Right cardiac atrium (tissue), 5 donors: Measurements from ENCODE around the gene PML. TPM values are rescaled to one million over a fixed set of nuclear protein-coding genes. Genes with fewer than 3 reads are reported as not detected.

Experiments
- ATAC-seq, 2 donors: fragments of 200-7000 bp; cut with Tn5 transposase; one replicate each; pipeline versions ENCODE4 v1.8.0 to v1.9.1; 2020; ENCODE audit warnings: moderate library complexity in 2 of 2, mild to moderate bottlenecking in 1 of 2
- DNase-seq, 3 donors: peaks; one replicate each; pipeline ENCODE4 v3.0.0-alpha.2; 2020
- H3K27ac ChIP-seq: one replicate; pipeline ENCODE4 v1.5.1; 2013; ENCODE audit warnings: mild to moderate bottlenecking, low read length, control low read depth, moderate library complexity
- H3K27me3 ChIP-seq: one replicate; pipeline ENCODE4 v1.6.1; 2013; ENCODE audit not compliant: control insufficient read depth, insufficient read depth
- H3K4me1 ChIP-seq: one replicate; pipeline ENCODE4 v1.6.1; 2013; ENCODE audit warnings: low read length; ENCODE audit not compliant: control insufficient read depth, insufficient read depth
- H3K4me3 ChIP-seq: one replicate; pipeline ENCODE4 v1.5.1; 2013; ENCODE audit warnings: low read length, control low read depth
- H3K9me3 ChIP-seq: one replicate; pipeline ENCODE4 v1.6.1; 2013; ENCODE audit warnings: low read length; ENCODE audit not compliant: control insufficient read depth
- WGBS: extraction: QIAGEN DNeasy Blood & Tissue Kit; methylation state at CpG from one replicate; pipeline ENCODE4 v1.1.7; 2013; 5-methylcytosine and 5-hydroxymethylcytosine counted together
- intact Hi-C, 4 donors: fragments of 100-400 bp; cut with DNase I; formaldehyde crosslinking; loops; one replicate each; pipeline versions ENCODE4 v1.11.0 to v1.14.0; 2022 to 2023
- polyA plus RNA-seq: library from polyadenylated mRNA; stranded (reverse); fragments of 200-250 nt; gene quantifications from one replicate; pipeline ENCODE4 v1.2.3, GENCODE V29; 2013
- total RNA-seq, 4 donors: library from RNA; stranded (reverse); fragmentation: NEBNext Ultra II Directional; extraction: Animal tissue kit (Norgen Biotek cat#: 25700); gene quantifications; one replicate each; pipeline ENCODE4 v1.2.1, GENCODE V29; 2021
- donor health status: healthy with polysubstance abuse.
- donor health status: DM: no; HTN: yes; CAD: no.
- donor health status: DM: no; HTN: no; CAD: no.
- donor health status: DM: no; HTN: yes; CAD: no; lungs with severe emphysema.
- donor health status: DM: yes; HTN: yes; CAD: no.

Gene PML
- total and polyA plus RNA-seq, 5 donors: 18.1 to 35.4 (median 24.0) TPM

DNA sequence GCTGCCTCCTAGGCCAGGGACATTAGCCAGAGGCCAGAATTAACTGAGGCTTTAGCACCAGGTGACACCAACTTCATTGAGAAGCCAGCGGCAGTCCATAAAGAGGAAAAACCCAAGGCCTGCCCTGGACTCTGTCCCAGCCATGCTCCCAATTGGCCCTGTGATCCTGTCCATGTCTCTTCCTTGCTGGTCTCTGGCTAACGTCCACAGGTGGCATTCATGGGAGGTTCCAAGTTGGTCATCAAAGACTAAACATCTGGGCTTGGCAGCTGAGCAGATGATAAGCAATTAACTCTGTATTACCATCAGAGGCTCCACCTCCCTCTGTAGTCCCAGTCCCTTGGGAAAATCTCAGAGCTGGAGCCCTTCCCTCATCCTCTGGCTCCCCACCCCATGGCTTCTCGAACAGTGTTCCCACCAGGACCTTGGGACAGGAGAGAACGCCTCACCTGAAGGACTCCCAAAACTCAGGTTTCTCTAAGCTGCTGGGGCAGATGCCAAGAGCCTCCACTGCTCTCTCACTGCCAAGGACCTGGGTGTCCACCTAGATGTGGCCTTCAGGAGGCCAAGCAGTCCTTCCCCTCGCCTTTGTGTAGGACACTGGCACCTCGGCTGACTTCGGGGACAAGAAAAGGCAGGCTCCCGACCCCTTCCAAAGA, 47.4 kb downstream of the PML start:
- peaks cover 13% of the 10 kb centered on the region for H3K4me1 ChIP-seq
- ATAC-seq (no peak), DNase-seq (peak in 1 of 3 donors; percentile 39)
- H3K4me3 ChIP-seq: no peak overlapping the region
- H3K9me3 ChIP-seq: no peaks in the 10 kb centered on the region
- intact Hi-C loops: loop anchor here in 2 of 4 donors (5.0 kb wide), 2 partner anchors 50 to 70 kb away; partner anchors contain the start of genes PML (in 1 of the 2) and STOML1 (in 1 of the 2)
- WGBS: 91% methylated on average over 8 of the region's 8 CpGs
- H3K27ac ChIP-seq: no peak overlapping the region
- no peaks in the 10 kb centered on the region for H3K27me3 ChIP-seq

DNA sequence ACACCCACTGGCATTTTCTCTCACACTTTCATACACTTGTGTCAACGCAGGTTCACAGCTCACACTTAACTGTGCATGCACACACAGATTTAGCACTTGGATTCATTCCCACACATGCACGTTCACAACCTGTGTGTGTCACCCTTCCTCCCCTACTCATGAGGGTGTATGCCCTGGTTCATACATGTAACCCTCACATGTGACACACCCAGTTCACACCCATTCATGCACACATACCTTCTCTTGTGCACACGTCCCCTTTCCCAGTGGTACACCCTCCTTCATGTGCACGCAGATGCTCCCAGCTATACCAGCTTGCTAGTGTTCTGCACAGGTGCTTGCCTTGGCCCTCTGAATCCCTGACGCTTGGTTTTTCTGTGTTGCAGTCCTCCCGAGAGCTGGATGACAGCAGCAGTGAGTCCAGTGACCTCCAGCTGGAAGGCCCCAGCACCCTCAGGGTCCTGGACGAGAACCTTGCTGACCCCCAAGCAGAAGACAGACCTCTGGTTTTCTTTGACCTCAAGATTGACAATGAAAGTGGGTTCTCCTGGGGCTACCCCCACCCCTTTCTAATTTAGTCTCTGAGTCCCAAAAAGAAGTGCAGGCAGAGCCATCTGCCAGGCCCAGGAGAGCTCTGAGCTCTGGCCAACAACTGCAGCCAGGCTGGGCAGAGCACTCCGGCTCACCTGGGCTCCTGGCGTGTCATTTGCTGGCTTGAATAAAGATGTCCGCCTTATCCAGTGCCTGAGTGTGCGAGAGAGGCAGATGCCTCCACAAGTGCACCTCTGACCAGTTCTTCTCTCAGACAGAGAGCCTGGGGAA, 48.3 kb downstream of the PML start:
- Histone ChIP-seq H3K27ac (peak overlapping the region; percentile 18), H3K27me3 (no peaks in the 10 kb centered on the region), H3K4me1 (peaks cover 13% of the 10 kb centered on the region), H3K9me3 (no peaks in the 10 kb centered on the region), H3K4me3 (no peak overlapping the region)
- DNase-seq: peak in 1 of 3 donors; percentile 31
- WGBS: 91% methylated on average over 11 of the region's 11 CpGs
- intact Hi-C loops: loop anchor here in 2 of 4 donors (5.0 kb wide), 2 partner anchors 51 to 71 kb away; partner anchors contain the start of genes PML (in 1 of the 2) and STOML1 (in 1 of the 2)
- ATAC-seq: no peak

DNA sequence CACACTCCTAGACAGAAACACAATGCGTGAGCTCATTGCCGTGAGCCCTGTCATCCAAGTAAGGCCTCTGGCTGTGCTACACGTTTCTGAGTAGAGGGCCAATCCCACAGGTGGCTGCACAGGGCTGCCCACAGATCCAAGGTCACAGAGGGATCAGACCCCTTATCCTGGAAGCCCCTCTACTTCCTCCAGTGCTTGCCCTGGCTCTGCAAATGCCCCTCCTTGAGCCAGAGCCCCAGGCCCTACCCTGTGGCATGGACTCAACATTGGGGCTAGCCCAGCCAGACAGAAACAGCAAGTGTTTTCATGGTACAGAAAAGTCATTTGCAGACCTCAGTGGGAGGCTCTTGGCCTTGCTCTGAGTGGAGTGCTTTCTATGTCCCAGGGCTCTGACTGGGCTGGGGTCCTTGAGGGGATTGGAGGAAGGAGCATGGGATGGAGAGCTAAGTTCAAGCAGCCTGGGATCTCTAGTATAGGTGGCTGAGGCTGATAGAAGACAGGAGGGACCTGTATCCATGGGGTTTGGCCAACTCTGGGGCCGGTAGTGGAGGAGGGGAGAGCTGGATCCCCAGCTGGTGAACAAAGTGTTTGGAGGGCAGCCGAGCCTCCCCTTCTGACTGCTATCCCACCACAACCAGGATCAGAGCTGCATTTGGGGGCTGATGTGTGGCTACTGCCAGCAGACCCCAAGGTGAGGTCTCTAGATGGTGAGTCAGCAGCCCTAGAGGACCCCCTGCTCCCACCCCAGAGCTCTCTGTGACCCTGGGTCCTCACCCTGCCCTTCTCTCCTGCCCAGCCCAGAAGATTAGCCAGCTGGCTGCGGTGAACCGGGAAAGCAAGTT, 49.1 kb downstream of the PML start:
- peak overlapping the region; percentile 50 for H3K27ac ChIP-seq
- intact Hi-C loops: loop anchor here in 2 of 4 donors (5.0 kb wide), 2 partner anchors 51 to 71 kb away; partner anchors contain the start of genes PML (in 1 of the 2) and STOML1 (in 1 of the 2)

DNA sequence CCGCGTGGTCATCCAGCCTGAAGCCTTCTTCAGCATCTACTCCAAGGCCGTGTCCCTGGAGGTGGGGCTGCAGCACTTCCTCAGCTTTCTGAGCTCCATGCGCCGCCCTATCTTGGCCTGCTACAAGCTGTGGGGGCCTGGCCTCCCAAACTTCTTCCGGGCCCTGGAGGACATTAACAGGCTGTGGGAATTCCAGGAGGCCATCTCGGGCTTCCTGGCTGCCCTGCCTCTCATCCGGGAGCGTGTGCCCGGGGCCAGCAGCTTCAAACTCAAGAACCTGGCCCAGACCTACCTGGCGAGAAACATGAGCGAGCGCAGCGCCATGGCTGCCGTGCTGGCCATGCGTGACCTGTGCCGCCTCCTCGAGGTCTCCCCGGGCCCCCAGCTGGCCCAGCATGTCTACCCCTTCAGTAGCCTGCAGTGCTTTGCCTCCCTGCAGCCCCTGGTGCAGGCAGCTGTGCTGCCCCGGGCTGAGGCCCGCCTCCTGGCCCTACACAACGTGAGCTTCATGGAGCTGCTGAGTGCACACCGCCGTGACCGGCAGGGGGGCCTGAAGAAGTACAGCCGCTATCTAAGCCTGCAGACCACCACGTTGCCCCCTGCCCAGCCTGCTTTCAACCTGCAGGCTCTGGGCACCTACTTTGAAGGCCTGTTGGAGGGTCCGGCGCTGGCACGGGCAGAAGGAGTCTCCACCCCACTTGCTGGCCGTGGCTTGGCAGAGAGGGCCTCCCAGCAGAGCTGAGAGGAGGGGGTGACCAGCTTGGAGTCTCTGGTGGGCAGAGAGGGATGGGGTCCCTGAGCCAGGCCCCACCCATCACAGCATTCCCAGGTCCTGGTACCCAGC, 50.0 kb downstream of the PML start:
- Histone ChIP-seq H3K4me1 (peaks cover 11% of the 10 kb centered on the region), H3K27ac (peak overlapping the region; percentile 50), H3K9me3 (no peaks in the 10 kb centered on the region), H3K27me3 (no peaks in the 10 kb centered on the region), H3K4me3 (no peak overlapping the region)
- WGBS: 74% methylated on average over 31 of the region's 31 CpGs
- DNase-seq: peak; percentile 73 to 88 (median 86)
- peak; percentile 38 to 56 for ATAC-seq
- intact Hi-C loops: loop anchor here in 2 of 4 donors (5.0 kb wide), 2 partner anchors 52 to 72 kb away; partner anchors contain the start of genes PML (in 1 of the 2) and STOML1 (in 1 of the 2)

More for the DNA sequence above, 49.1 kb downstream of the PML start:
- DNase-seq (peak in 1 of 3 donors; percentile 36), ATAC-seq (no peak)
- Histone ChIP-seq H3K9me3 (no peaks in the 10 kb centered on the region), H3K4me1 (peaks cover 17% of the 10 kb centered on the region), H3K4me3 (no peak overlapping the region), H3K27me3 (no peaks in the 10 kb centered on the region)
- 62% methylated on average over 7 of the region's 7 CpGs for WGBS

DNA sequence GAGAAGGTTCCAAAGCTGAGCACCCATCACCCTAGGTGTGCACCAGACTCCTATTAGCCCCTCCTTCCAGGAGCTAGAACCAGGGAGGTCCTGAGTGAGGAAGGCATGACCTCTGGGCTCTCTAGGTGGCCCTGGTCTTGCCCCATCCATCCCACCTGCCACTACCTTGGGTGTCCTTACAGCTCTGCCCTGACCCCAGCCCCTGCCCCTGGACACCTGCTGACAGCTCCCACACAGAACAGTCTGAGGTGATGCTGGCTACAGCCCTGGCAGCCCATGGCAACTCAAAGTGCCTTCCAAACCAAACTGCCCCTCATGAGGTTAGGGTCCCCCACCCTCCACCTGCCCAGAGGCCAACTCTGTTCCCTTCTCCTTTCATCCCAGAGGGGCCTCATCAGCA, 50.7 kb downstream of the PML start:
- intact Hi-C loops: no loop called here

DNA sequence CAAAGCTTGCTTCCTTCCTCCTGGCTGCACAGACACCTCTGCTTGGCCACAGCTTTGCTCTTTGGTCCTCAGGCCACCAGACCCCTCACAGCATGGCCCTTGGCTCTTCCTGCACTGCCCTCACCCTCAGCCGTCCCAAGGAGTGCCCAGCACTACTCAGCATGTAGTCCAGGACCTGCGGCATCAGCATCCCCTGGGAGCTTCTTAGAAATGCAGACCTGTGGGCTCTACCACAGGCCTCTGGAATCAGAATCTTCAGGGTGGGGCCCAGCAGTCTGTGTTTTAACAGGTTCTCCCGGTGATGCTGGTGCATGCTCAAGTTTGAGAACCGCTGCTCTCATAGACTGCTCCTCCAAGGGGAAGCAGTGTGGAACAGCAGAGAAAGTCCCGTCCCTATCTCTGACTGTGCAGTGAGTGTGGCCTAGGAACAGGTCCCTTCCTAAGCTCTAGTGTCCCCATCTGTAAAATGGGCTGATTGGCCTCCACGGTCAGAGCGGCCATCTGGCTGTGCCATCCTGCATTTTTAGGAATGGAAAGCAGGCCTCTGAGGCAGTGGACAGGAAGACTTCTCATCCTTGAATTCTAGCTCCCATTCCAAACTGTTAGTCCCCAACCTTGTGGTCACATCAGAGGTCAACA, 51.2 kb downstream of the PML start:
- no peak overlapping the region for H3K4me3 ChIP-seq
- intact Hi-C loops: no loop called here
- H3K9me3 ChIP-seq: no peaks in the 10 kb centered on the region
- H3K4me1 ChIP-seq: peaks cover 6% of the 10 kb centered on the region
- H3K27ac ChIP-seq: no peak overlapping the region
- DNase-seq: no peak
- no peaks in the 10 kb centered on the region for H3K27me3 ChIP-seq
- 80% methylated on average over 7 of the region's 7 CpGs for WGBS
- no peak for ATAC-seq

More for the DNA sequence above, 50.7 kb downstream of the PML start:
- no peak overlapping the region for H3K27ac ChIP-seq
- DNase-seq (peak in 1 of 3 donors; percentile 39), ATAC-seq (no peak)
- no peaks in the 10 kb centered on the region for H3K27me3 ChIP-seq
- peaks cover 8% of the 10 kb centered on the region for H3K4me1 ChIP-seq
- no peaks in the 10 kb centered on the region for H3K9me3 ChIP-seq
- no peak overlapping the region for H3K4me3 ChIP-seq

DNA sequence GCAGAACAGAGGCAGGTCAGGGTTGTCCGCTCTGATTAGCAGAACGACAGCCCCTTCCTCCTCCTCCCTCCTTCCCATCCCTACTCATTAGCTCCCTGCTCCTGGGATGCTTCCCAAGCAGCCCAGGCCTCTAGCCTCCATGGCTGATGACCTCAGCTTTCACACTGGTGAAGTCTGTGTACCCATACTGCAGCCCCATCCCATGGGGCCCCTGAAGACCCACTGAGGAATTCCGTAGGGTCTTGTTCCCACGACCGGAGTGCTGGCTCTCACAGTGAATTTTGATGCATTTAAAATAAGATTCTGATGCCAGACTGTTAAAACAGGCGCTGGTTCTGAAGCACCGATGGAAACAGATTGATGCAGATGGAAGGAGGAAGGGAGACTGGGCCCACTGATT, 51.8 kb downstream of the PML start:
- no peak overlapping the region for H3K27ac ChIP-seq
- H3K4me3 ChIP-seq: no peak overlapping the region
- no peaks in the 10 kb centered on the region for H3K9me3 ChIP-seq
- 68% methylated on average over 7 of the region's 7 CpGs for WGBS
- peaks cover 6% of the 10 kb centered on the region for H3K4me1 ChIP-seq
- no peaks in the 10 kb centered on the region for H3K27me3 ChIP-seq
- peak in 1 of 3 donors; percentile 28 for DNase-seq
- no peak for ATAC-seq
- intact Hi-C loops: no loop called here

DNA sequence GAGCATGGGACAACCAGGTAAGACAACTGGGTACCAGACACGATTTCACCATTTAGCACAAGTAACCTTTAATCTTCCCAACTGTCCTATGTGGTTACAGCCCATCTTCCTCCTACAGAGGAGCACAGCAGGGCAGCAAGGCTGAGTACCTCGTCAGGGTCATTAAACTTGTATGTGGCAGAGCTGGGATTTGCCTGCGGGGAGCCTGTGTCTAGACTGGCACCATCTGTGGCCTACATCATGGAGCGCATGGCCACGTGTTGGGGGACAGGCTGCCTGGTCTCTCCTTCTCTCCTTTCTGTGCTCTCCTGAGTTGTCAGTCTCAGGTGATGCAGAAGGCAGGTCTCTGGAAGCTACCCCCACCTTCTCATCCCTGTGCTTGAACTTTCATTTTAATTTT, 55.6 kb downstream of the PML start:
- Histone ChIP-seq H3K9me3 (no peaks in the 10 kb centered on the region), H3K4me3 (no peak overlapping the region), H3K27ac (no peak overlapping the region), H3K4me1 (peaks cover 4% of the 10 kb centered on the region), H3K27me3 (no peaks in the 10 kb centered on the region)
- WGBS: 91% methylated on average over 5 of the region's 5 CpGs
- intact Hi-C loops: loop anchor here in 2 of 4 donors (5.0 to 10.0 kb wide), 3 partner anchors 75 to 275 kb away; no protein-coding TSS in a partner anchor
- ATAC-seq (no peak), DNase-seq (no peak)

DNA sequence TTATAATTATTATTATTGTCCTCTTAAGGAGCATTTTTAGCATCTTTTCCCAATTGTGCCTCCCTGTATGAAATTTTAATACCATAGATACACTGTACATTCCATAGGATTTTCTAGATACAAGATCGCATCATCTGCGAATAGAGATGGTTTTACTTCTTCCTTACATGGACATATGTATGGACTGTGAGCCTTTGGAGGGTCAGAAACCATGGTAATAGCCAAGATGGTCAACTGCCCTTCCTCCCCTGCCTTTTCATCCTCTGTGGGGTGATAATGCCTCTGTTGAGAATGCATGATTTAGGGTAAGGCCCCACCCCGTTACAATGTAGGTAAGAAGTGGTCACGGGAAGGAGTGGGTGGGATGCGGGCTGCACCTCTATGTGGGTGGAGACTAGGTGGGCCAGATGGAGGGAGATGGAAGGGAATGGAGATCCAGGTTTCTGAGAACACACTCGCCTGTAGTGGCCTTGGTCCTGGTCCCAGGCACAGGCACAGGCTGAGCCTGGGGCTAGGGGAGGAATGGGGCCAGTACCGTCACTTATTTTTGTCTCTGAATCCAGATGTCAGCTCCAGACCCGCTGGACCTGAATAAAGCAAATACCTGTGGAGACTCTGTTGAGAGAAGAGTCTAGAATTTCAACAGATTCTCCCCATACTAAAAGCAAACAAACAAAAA, 56.2 kb downstream of the PML start:
- peak overlapping the region; percentile 69 for H3K27ac ChIP-seq
- 75% methylated on average over 8 of the region's 8 CpGs for WGBS
- intact Hi-C loops: loop anchor here in 2 of 4 donors (5.0 to 10.0 kb wide), 3 partner anchors 74 to 274 kb away; no protein-coding TSS in a partner anchor
- H3K27me3 ChIP-seq: no peaks in the 10 kb centered on the region
- DNase-seq (peak in 1 of 3 donors; percentile 41), ATAC-seq (peak; percentile 8 to 9)
- H3K9me3 ChIP-seq: no peaks in the 10 kb centered on the region
- H3K4me1 ChIP-seq: peaks cover 4% of the 10 kb centered on the region
- no peak overlapping the region for H3K4me3 ChIP-seq
